Peyer's patch (tissue), 4 donors: ENCODE measurements around the gene HMGCR. TPM values are rescaled to one million over a fixed set of nuclear protein-coding genes. Genes with fewer than 3 reads are reported as not detected.

ENCODE experiments used
- DNase-seq, 3 donors: peaks; one replicate each; pipeline ENCODE4 v3.0.0-alpha.2; 2017 to 2019
- H3K27ac ChIP-seq, 4 donors: fragments of 200-600 bp; sonication (generic); one replicate each; pipeline ENCODE4 v1.5.1; 2016 to 2019
- H3K27me3 ChIP-seq, 2 donors: fragments of 200-600 bp; sonication (generic); one replicate each; pipeline ENCODE4 v1.5.1; 2019
- H3K36me3 ChIP-seq, 3 donors: fragments of 200-600 bp; sonication (generic); one replicate each; pipeline ENCODE4 v1.5.1; 2016 to 2019
- H3K4me1 ChIP-seq, 4 donors: fragments of 200-600 bp; sonication (generic); one replicate each; pipeline ENCODE4 v1.5.1; 2016 to 2019
- H3K4me3 ChIP-seq, 4 donors: fragments of 200-600 bp; sonication (generic); 1 replicate in 3 of 4; 2 replicates in 1 of 4; pipeline ENCODE4 v1.5.1; 2016 to 2019; ENCODE audit warnings: mild to moderate bottlenecking in 1 of 4
- H3K9me3 ChIP-seq, 4 donors: fragments of 200-600 bp; sonication (generic); one replicate each; pipeline ENCODE4 v1.5.1; 2016 to 2019; ENCODE audit warnings: mild to moderate bottlenecking in 1 of 4
- CTCF ChIP-seq, 6 experiments: fragments of 450-650 bp in 4 of 6; fragments of 200-600 bp in 2 of 6; sonication (generic) in 1 of 6; IDR thresholded peaks; one replicate each; pipeline ENCODE4 v1.5.1; 2017 to 2019; ENCODE audit warnings: antibody characterized with exemption in 6 of 6, mild to moderate bottlenecking in 3 of 6, moderate library complexity in 1 of 6
- POLR2A ChIP-seq, 2 donors: fragments of 450-650 bp; IDR thresholded peaks; one replicate each; pipeline ENCODE4 v1.5.1; 2017; ENCODE audit warnings: antibody characterized with exemption in 2 of 2, mild to moderate bottlenecking in 2 of 2, moderate library complexity in 2 of 2
- total RNA-seq, 4 donors: library from RNA; depleted of rRNA; stranded (reverse); fragments of >200 nt; gene quantifications; one replicate each; pipeline ENCODE4 v1.1.0, GENCODE V29; 2016

The HMGCR gene
- total RNA-seq, 4 donors from 2014 or later: 15.7 to 87.1 (median 67.1) TPM

GRCh38 chr5:75395277-75395676 is 58.3 kb downstream of the HMGCR start:
- H3K4me3 ChIP-seq: no peak overlapping the region
- no peak for TF ChIP-seq POLR2A (IDR thresholded peaks at IDR 0.05)
- TF ChIP-seq CTCF (IDR thresholded peaks at IDR 0.05): no peak
- H3K27me3 ChIP-seq: no peaks in the 10 kb centered on the region
- H3K27ac ChIP-seq: no peak overlapping the region
- no peaks in the 10 kb centered on the region for H3K4me1 ChIP-seq
- H3K36me3 ChIP-seq: peaks cover 0 to 36% (median 0%) of the 10 kb centered on the region in 3 donors
- DNase-seq: no peak
- no peaks in the 10 kb centered on the region for H3K9me3 ChIP-seq

GRCh38 chr5:75405296-75405695 is 68.3 kb downstream of the HMGCR start:
- H3K9me3 ChIP-seq: no peaks in the 10 kb centered on the region
- H3K36me3 ChIP-seq: peaks cover 0 to 35% (median 0%) of the 10 kb centered on the region in 3 donors
- no peaks in the 10 kb centered on the region for H3K4me1 ChIP-seq
- no peak for DNase-seq
- no peak overlapping the region for H3K27ac ChIP-seq
- H3K4me3 ChIP-seq: no peak overlapping the region
- TF ChIP-seq CTCF (IDR thresholded peaks at IDR 0.05) (no peak), POLR2A (IDR thresholded peaks at IDR 0.05) (no peak)
- H3K27me3 ChIP-seq: no peaks in the 10 kb centered on the region

Other genes starting within 250 kb of the HMGCR start
- under 1 TPM in 1 of 4 donors, not detected in 3; 0.19 TPM for gene ANKRD31, start 100.3 kb upstream of the HMGCR start, total RNA-seq
- gene CERT1, start 174.4 kb downstream of the HMGCR start, total RNA-seq: 10 to 100 TPM; 32.2 to 52.0 (median 39.6) TPM
- 10 to 100 TPM; 24.5 to 58.6 (median 28.3) TPM for gene POLK, start 174.7 kb downstream of the HMGCR start, total RNA-seq